Vagina (tissue), 2 donors: Measurements from ENCODE around the gene CACNG8. TPM values are rescaled to one million over a fixed set of nuclear protein-coding genes. Genes with fewer than 3 reads are reported as not detected.
"Not testable (repeated sequence)": the region's sequence is repeated elsewhere in the genome, so short reads cannot be mapped to it uniquely, and the experiment has no call there.

Source experiments
- DNase-seq, 2 donors: peaks; one replicate each; pipeline ENCODE4 v3.0.0-alpha.2; 2017; ENCODE audit errors: extremely low spot score in 2 of 2
- H3K27ac ChIP-seq: fragments of 200-600 bp; sonication (generic); one replicate; pipeline ENCODE4 v1.5.1; 2019
- H3K27me3 ChIP-seq: fragments of 200-600 bp; sonication (generic); one replicate; pipeline ENCODE4 v1.5.1; 2019
- H3K36me3 ChIP-seq, 2 donors: fragments of 200-600 bp; sonication (generic); one replicate each; pipeline ENCODE4 v1.5.1; 2017 to 2019
- H3K4me1 ChIP-seq: fragments of 200-600 bp; sonication (generic); one replicate; pipeline ENCODE4 v1.5.1; 2019
- H3K4me3 ChIP-seq, 2 donors: fragments of 200-600 bp; sonication (generic); 1 replicate in 1 of 2; 2 replicates in 1 of 2; pipeline ENCODE4 v1.5.1; 2016 to 2019
- H3K9me3 ChIP-seq: fragments of 200-600 bp; sonication (generic); one replicate; pipeline ENCODE4 v1.5.1; 2019
- POLR2A ChIP-seq, 2 donors: fragments of 450-650 bp; IDR thresholded peaks; one replicate each; pipeline ENCODE4 v1.6.1; 2017; ENCODE audit warnings: antibody characterized with exemption in 2 of 2, mild to moderate bottlenecking in 2 of 2, moderate library complexity in 2 of 2
- POLR2AphosphoS5 ChIP-seq, 2 donors: sonication (generic); formaldehyde crosslinking; IDR thresholded peaks; one replicate each; pipeline ENCODE4 v1.9.0; 2017; ENCODE audit warnings: antibody characterized with exemption in 2 of 2, mild to moderate bottlenecking in 2 of 2, low read depth in 1 of 2; ENCODE audit not compliant: insufficient read depth in 1 of 2
- intact Hi-C: fragments of 100-400 bp; cut with DNase I; formaldehyde crosslinking; loops from one replicate; pipeline ENCODE4 v1.15.1; 2023
- total RNA-seq: library from RNA; depleted of rRNA; stranded (reverse); fragments of >200 nt; gene quantifications from one replicate; pipeline ENCODE4 v1.2.3, GENCODE V29; 2016
- TF ChIP-seq, protein P1 (sequence below), 3 experiments: fragments of 450-650 bp in 2 of 3; fragments of 200-600 bp in 1 of 3; sonication (generic) in 1 of 3; IDR thresholded peaks; one replicate each; pipeline ENCODE4 v1.5.1; 2017 to 2019; ENCODE audit warnings: antibody characterized with exemption in 3 of 3, mild to moderate bottlenecking in 2 of 3, moderate library complexity in 2 of 3

The CACNG8 gene
- total RNA-seq, 1 donor from 2014 or later, result not detected

- intact Hi-C loops, result no loop called here
- Histone ChIP-seq H3K4me1 (no peaks in the 10 kb centered on the region), H3K9me3 (no peaks in the 10 kb centered on the region), H3K27ac (no peak overlapping the region), H3K4me3 (no peak overlapping the region), H3K36me3 (no peaks in the 10 kb centered on the region), H3K27me3 (peaks cover 7% of the 10 kb centered on the region)
- TF ChIP-seq POLR2AphosphoS5 (IDR thresholded peaks at IDR 0.05; ENCODE audit: insufficient read depth in 1 of 2, low read depth in 1 of 2) (no peak), POLR2A (IDR thresholded peaks at IDR 0.05) (no peak)
- TF ChIP-seq, protein P1, sequence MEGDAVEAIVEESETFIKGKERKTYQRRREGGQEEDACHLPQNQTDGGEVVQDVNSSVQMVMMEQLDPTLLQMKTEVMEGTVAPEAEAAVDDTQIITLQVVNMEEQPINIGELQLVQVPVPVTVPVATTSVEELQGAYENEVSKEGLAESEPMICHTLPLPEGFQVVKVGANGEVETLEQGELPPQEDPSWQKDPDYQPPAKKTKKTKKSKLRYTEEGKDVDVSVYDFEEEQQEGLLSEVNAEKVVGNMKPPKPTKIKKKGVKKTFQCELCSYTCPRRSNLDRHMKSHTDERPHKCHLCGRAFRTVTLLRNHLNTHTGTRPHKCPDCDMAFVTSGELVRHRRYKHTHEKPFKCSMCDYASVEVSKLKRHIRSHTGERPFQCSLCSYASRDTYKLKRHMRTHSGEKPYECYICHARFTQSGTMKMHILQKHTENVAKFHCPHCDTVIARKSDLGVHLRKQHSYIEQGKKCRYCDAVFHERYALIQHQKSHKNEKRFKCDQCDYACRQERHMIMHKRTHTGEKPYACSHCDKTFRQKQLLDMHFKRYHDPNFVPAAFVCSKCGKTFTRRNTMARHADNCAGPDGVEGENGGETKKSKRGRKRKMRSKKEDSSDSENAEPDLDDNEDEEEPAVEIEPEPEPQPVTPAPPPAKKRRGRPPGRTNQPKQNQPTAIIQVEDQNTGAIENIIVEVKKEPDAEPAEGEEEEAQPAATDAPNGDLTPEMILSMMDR (IDR thresholded peaks at IDR 0.05), result no peak
- DNase-seq, result no peak
Measured at GRCh38 chr19:53945998-53946397, 16.7 kb upstream of the CACNG8 start.

GRCh38 chr19:53947624-53948023 is 15.1 kb upstream of the CACNG8 start:
- TF ChIP-seq POLR2AphosphoS5 (IDR thresholded peaks at IDR 0.05; ENCODE audit: insufficient read depth in 1 of 2, low read depth in 1 of 2) (no peak), POLR2A (IDR thresholded peaks at IDR 0.05) (no peak)
- TF ChIP-seq, protein P1 (IDR thresholded peaks at IDR 0.05), result no peak
- peaks cover 5% of the 10 kb centered on the region for H3K27me3 ChIP-seq
- H3K27ac ChIP-seq, result no peak overlapping the region
- no peaks in the 10 kb centered on the region for H3K4me1 ChIP-seq
- no peaks in the 10 kb centered on the region for H3K36me3 ChIP-seq
- H3K4me3 ChIP-seq, result no peak overlapping the region
- intact Hi-C loops, result no loop called here
- no peak for DNase-seq
- H3K9me3 ChIP-seq, result no peaks in the 10 kb centered on the region

- H3K27ac ChIP-seq, intact Hi-C loops, DNase-seq, H3K27me3 ChIP-seq, H3K9me3 ChIP-seq, H3K4me3 ChIP-seq, H3K4me1 ChIP-seq, H3K36me3 ChIP-seq: not testable (repeated sequence)
Measured at GRCh38 chr19:53948611-53949010, 14.1 kb upstream of the CACNG8 start.

DNA sequence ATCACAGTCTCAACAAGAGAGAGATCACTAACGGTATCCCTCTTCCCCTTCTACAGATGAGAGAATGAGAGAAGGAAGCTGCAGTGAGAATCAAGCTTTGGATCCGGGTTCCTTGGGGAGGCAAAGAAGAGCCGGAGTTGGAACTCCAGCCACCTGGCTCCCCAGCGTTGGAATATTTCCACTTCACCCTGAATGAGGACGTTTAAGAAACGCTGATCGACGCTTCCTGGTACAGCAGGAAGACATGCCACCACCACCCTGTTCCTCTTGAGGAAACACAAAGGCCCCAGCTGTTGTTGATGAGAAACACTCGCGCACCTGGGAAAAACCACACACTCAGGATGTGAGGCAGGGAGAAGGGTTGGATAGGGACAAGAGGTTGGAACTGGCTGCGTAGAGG is 11.3 kb upstream of the CACNG8 start:
- Histone ChIP-seq H3K27ac (no peak overlapping the region), H3K36me3 (no peaks in the 10 kb centered on the region), H3K9me3 (no peaks in the 10 kb centered on the region), H3K4me3 (no peak overlapping the region), H3K27me3 (no peaks in the 10 kb centered on the region), H3K4me1 (no peaks in the 10 kb centered on the region)
- intact Hi-C loops, result no loop called here
- no peak for DNase-seq
- TF ChIP-seq POLR2A (IDR thresholded peaks at IDR 0.05) (no peak), POLR2AphosphoS5 (IDR thresholded peaks at IDR 0.05; ENCODE audit: insufficient read depth in 1 of 2, low read depth in 1 of 2) (no peak)
- TF ChIP-seq, protein P1 (IDR thresholded peaks at IDR 0.05), result no peak

GRCh38 chr19:53951947-53952346 is 10.8 kb upstream of the CACNG8 start:
- Histone ChIP-seq H3K9me3 (no peaks in the 10 kb centered on the region), H3K27me3 (no peaks in the 10 kb centered on the region), H3K4me3 (no peak overlapping the region), H3K36me3 (no peaks in the 10 kb centered on the region), H3K27ac (no peak overlapping the region), H3K4me1 (no peaks in the 10 kb centered on the region)
- intact Hi-C loops, result no loop called here
- no peak for DNase-seq
- TF ChIP-seq, protein P1 (IDR thresholded peaks at IDR 0.05), result no peak
- no peak for TF ChIP-seq POLR2AphosphoS5 (IDR thresholded peaks at IDR 0.05; ENCODE audit: insufficient read depth in 1 of 2, low read depth in 1 of 2)
- TF ChIP-seq POLR2A (IDR thresholded peaks at IDR 0.05), result no peak

GRCh38 chr19:53953383-53953782 is 9.4 kb upstream of the CACNG8 start:
- Histone ChIP-seq H3K27me3 (no peaks in the 10 kb centered on the region), H3K4me1 (no peaks in the 10 kb centered on the region), H3K36me3 (no peaks in the 10 kb centered on the region), H3K27ac (no peak overlapping the region), H3K4me3 (no peak overlapping the region), H3K9me3 (no peaks in the 10 kb centered on the region)
- TF ChIP-seq POLR2AphosphoS5 (IDR thresholded peaks at IDR 0.05; ENCODE audit: insufficient read depth in 1 of 2, low read depth in 1 of 2) (no peak), POLR2A (IDR thresholded peaks at IDR 0.05) (no peak)
- TF ChIP-seq, protein P1 (IDR thresholded peaks at IDR 0.05), result no peak
- intact Hi-C loops, result no loop called here
- no peak for DNase-seq
